A549 (cell line): ENCODE measurements around the gene PLEKHA3. TPM values are rescaled to one million over a fixed set of nuclear protein-coding genes. Genes with fewer than 3 reads are reported as not detected.
A peak's percentile ranks its signal among the peaks of the same experiment; 100 is the strongest.

ENCODE experiments used
- ATAC-seq, 2 experiments: fragments of 200-7000 bp in 1 of 2; fragments of >200 bp in 1 of 2; cut with Nextera tagmentation in 1 of 2; cut with Tn5 transposase in 1 of 2; 3 replicates each; pipeline versions ENCODE4 v1.8.0 to v1.9.1; 2018 to 2020; ENCODE audit warnings: mild to moderate bottlenecking in 1 of 2, moderate library complexity in 1 of 2
- CTCF ChIA-PET: fragments of 300-600 bp; sonication (Branson Sonifier 250); formaldehyde crosslinking; extraction: SDS; loops from one replicate; lab custom pipeline; 2021; ENCODE audit warnings: antibody characterized with exemption, inconsistent platforms; lab: Yijun Ruan, JAX
- POLR2A ChIA-PET: fragments of 350-600 bp; formaldehyde crosslinking; extraction: SDS; loops from one replicate; lab custom pipeline; 2021; ENCODE audit warnings: antibody characterized with exemption, inconsistent platforms; lab: Yijun Ruan, JAX
- DNase-seq, 2 experiments: peaks; one replicate each; pipeline versions ENCODE4 v3.0.0 to v3.0.0-alpha.2; 2011 to 2016; ENCODE audit warnings: low read depth in 1 of 2, low spot score in 1 of 2
- FAIRE-seq: peaks from 2 replicates; lab custom pipeline; 2011; peaks lifted over from hg19 to GRCh38; lab: Jason Lieb, UNC
- H3K27ac ChIP-seq, 2 experiments: fragments of >200 bp; sonication (Bioruptor Twin); formaldehyde crosslinking; 3 replicates each; pipeline ENCODE4 v1.5.1; 2016 to 2017
- H3K4me1 ChIP-seq: fragments of >200 bp; sonication (Bioruptor Twin); formaldehyde crosslinking; 3 replicates; pipeline ENCODE4 v1.6.1; 2016
- H3K4me2 ChIP-seq: fragments of >200 bp; sonication (Bioruptor Twin); formaldehyde crosslinking; 3 replicates; pipeline ENCODE4 v1.6.1; 2016
- H3K4me3 ChIP-seq: fragments of >200 bp; sonication (Bioruptor Twin); formaldehyde crosslinking; 3 replicates; pipeline ENCODE4 v1.5.1; 2016
- H3K9me3 ChIP-seq: fragments of >200 bp; sonication (Bioruptor Twin); formaldehyde crosslinking; 3 replicates; pipeline ENCODE4 v1.6.1; 2016
- CBX2 ChIP-seq: fragments of 200-600 bp; sonication (generic); IDR thresholded peaks from 2 replicates; pipeline ENCODE4 v1.6.1; 2016; ENCODE audit warnings: low read depth, mild to moderate bottlenecking, borderline replicate concordance
- CTCF ChIP-seq: fragments of >200 bp; sonication (Bioruptor Twin); formaldehyde crosslinking; IDR thresholded peaks from 3 replicates; pipeline ENCODE4 v1.5.1; 2016
- E2F6 ChIP-seq: IDR thresholded peaks from 2 replicates; pipeline ENCODE4 v1.6.1; 2012; ENCODE audit warnings: low read depth, borderline replicate concordance
- FOSB ChIP-seq: fragments of 250-450 bp; sonication (Bioruptor Pico); IDR thresholded peaks from 2 replicates; pipeline ENCODE4 v1.5.0; 2020; ENCODE audit warnings: mild to moderate bottlenecking, moderate library complexity
- FOSL2 ChIP-seq, 2 experiments: fragments of 450-650 bp in 1 of 2; fragments of >200 bp in 1 of 2; sonication (Bioruptor Twin) in 1 of 2; formaldehyde crosslinking; IDR thresholded peaks; 2 replicates each; pipeline versions ENCODE4 v1.5.0 to v1.6.1; 2016 to 2020; ENCODE audit warnings: mild to moderate bottlenecking in 1 of 2, moderate library complexity in 1 of 2
- HDAC2 ChIP-seq: fragments of 200-600 bp; sonication (generic); IDR thresholded peaks from 2 replicates; pipeline ENCODE4 v1.6.1; 2016
- HEYL ChIP-seq: fragments of 250-450 bp; sonication (Bioruptor Pico); IDR thresholded peaks from 2 replicates; pipeline ENCODE4 v1.8.0; 2021; ENCODE audit warnings: mild to moderate bottlenecking, moderate library complexity
- HOXA7 ChIP-seq: fragments of 250-450 bp; sonication (Bioruptor Pico); IDR thresholded peaks from 2 replicates; pipeline ENCODE4 v1.5.0; 2020; ENCODE audit warnings: mild to moderate bottlenecking, moderate library complexity
- HOXB5 ChIP-seq: fragments of 250-450 bp; sonication (Bioruptor Pico); IDR thresholded peaks from 2 replicates; pipeline ENCODE4 v1.5.0; 2020; ENCODE audit warnings: mild to moderate bottlenecking, moderate library complexity
- JUNB ChIP-seq: fragments of >200 bp; sonication (Bioruptor Twin); formaldehyde crosslinking; IDR thresholded peaks from 2 replicates; pipeline ENCODE4 v1.6.1; 2016
- KDM1A ChIP-seq: fragments of 200-600 bp; sonication (generic); IDR thresholded peaks from 2 replicates; pipeline ENCODE4 v1.6.1; 2016; ENCODE audit warnings: low read depth, mild to moderate bottlenecking
- MAZ ChIP-seq: fragments of 150-350 bp; IDR thresholded peaks from 2 replicates; pipeline ENCODE4 v1.6.1; 2014; ENCODE audit warnings: antibody characterized with exemption, low read depth, low read length, borderline replicate concordance
- NR3C1 ChIP-seq: fragments of >200 bp; sonication (Bioruptor Twin); formaldehyde crosslinking; IDR thresholded peaks from 3 replicates; pipeline ENCODE4 v1.6.1; 2017
- PHF8 ChIP-seq: fragments of 200-600 bp; sonication (generic); IDR thresholded peaks from 2 replicates; pipeline ENCODE4 v1.6.1; 2016; ENCODE audit warnings: low read depth, mild to moderate bottlenecking, antibody characterized with exemption, moderate library complexity, borderline replicate concordance
- RARB ChIP-seq: fragments of 250-450 bp; sonication (Bioruptor Pico); IDR thresholded peaks from 2 replicates; pipeline ENCODE4 v1.8.0; 2021; ENCODE audit warnings: mild to moderate bottlenecking, moderate library complexity
- RFX5 ChIP-seq: fragments of 450-650 bp; IDR thresholded peaks from 2 replicates; pipeline ENCODE4 v1.7.1; 2014; ENCODE audit warnings: antibody characterized with exemption, mild to moderate bottlenecking, moderate library complexity
- TFCP2L1 ChIP-seq: fragments of 250-450 bp; sonication (Bioruptor Pico); IDR thresholded peaks from 2 replicates; pipeline ENCODE4 v1.5.0; 2021; ENCODE audit warnings: mild to moderate bottlenecking
- TP53 ChIP-seq: fragments of 250-450 bp; sonication (Bioruptor Pico); IDR thresholded peaks from 2 replicates; pipeline ENCODE4 v1.5.0; 2021; ENCODE audit warnings: mild to moderate bottlenecking, moderate library complexity
- USF2 ChIP-seq: fragments of 450-650 bp; IDR thresholded peaks from 2 replicates; pipeline ENCODE4 v1.6.1; 2014; ENCODE audit warnings: antibody characterized with exemption
- WGBS: methylation state at CpG from one replicate; pipeline ENCODE4 v1.1.6; 2017; ENCODE audit errors: missing lambda C conversion rate; 5-methylcytosine and 5-hydroxymethylcytosine counted together
- polyA plus RNA-seq, 4 experiments: library from polyadenylated mRNA; depleted of rRNA in 3 of 4; stranded (reverse); fragments of >200 nt; fragmentation: RNase III in 1 of 4; extraction: RNeasy Plus Mini Kit Qiagen cat#74134 plus additional on column Dnase treatment in 1 of 4; gene quantifications; 2 replicates in 3 of 4; 3 replicates in 1 of 4; pipeline ENCODE4 v1.2.3, GENCODE V29; 2011 to 2017

The PLEKHA3 gene
- polyA plus RNA-seq, 2 of the 4 experiments (the other 2 are of a cell fraction), result 9.6 to 47.4 TPM

- ChIA-PET POLR2A (no interaction called here), CTCF (no interaction called here)
- no peak for TF ChIP-seq RARB (CRISPR knock-in tag)
- TF ChIP-seq HOXB5, result no peak
- TF ChIP-seq USF2, result no peak
- TF ChIP-seq NR3C1, result no peak
- no peak for TF ChIP-seq JUNB
- TF ChIP-seq HDAC2, result no peak
- no peak for TF ChIP-seq E2F6
- no peak for TF ChIP-seq FOSB (CRISPR knock-in tag)
- TF ChIP-seq MAZ, result no peak
- TF ChIP-seq HOXA7 (CRISPR knock-in tag), result no peak
- Histone ChIP-seq H3K9me3 (no peaks in the 10 kb centered on the region), H3K4me1 (no peaks in the 10 kb centered on the region), H3K4me3 (no peak overlapping the region), H3K4me2 (no peak overlapping the region), H3K27ac (no peak overlapping the region)
- no peak for DNase-seq
- WGBS, result 97% methylated on average over 2 of the region's 2 CpGs
- no peak for FAIRE-seq
- ATAC-seq, result no peak
Measured at GRCh38 chr2:178508646-178509045, 28.4 kb downstream of the PLEKHA3 start.

- H3K4me1 ChIP-seq, result no peaks in the 10 kb centered on the region
- ATAC-seq (no peak), FAIRE-seq (no peak), DNase-seq (no peak)
- no peaks in the 10 kb centered on the region for H3K9me3 ChIP-seq
- no peak overlapping the region for H3K4me3 ChIP-seq
- no peak overlapping the region for H3K4me2 ChIP-seq
- ChIA-PET POLR2A (no interaction called here), CTCF (interaction anchor here (0.6 to 0.7 kb wide), 2 partner anchors 55 to 798 kb away, joined by 3 read pairs; no protein-coding TSS in a partner anchor)
- TF ChIP-seq FOSL2 (IDR thresholded peaks at IDR 0.05) (no peak), FOSL2 (CRISPR knock-in tag; IDR thresholded peaks at IDR 0.05) (no peak), CTCF (no peak)
- no peak overlapping the region for H3K27ac ChIP-seq
- WGBS, result 92% methylated on average over 6 of the region's 6 CpGs
Measured at GRCh38 chr2:178510384-178510783, 30.1 kb downstream of the PLEKHA3 start.

GRCh38 chr2:178512484-178512883 lies 32.2 kb downstream of the PLEKHA3 start:
- DNase-seq (no peak), FAIRE-seq (no peak), ATAC-seq (no peak)
- Histone ChIP-seq H3K4me1 (no peaks in the 10 kb centered on the region), H3K4me2 (no peak overlapping the region), H3K27ac (no peak overlapping the region), H3K9me3 (no peaks in the 10 kb centered on the region), H3K4me3 (no peak overlapping the region)
- TF ChIP-seq HEYL (CRISPR knock-in tag) (no peak), CBX2 (no peak), TFCP2L1 (no peak), E2F6 (no peak), FOSL2 (IDR thresholded peaks at IDR 0.05) (no peak), FOSL2 (CRISPR knock-in tag; IDR thresholded peaks at IDR 0.05) (peak; percentile 9; the same call in 1 of the 2 replicates), TP53 (CRISPR knock-in tag) (no peak)
- ChIA-PET CTCF (interaction anchor here (3.1 kb wide), 1 partner anchor 10 kb away, joined by 8 read pairs; no protein-coding TSS in a partner anchor), POLR2A (no interaction called here)
- whole genome bisulfite sequencing, result 87% methylated on average over 2 of the region's 2 CpGs

GRCh38 chr2:178513876-178514275 lies 33.6 kb downstream of the PLEKHA3 start:
- Histone ChIP-seq H3K9me3 (no peaks in the 10 kb centered on the region), H3K4me1 (no peaks in the 10 kb centered on the region), H3K4me3 (no peak overlapping the region), H3K4me2 (no peak overlapping the region), H3K27ac (no peak overlapping the region)
- POLR2A ChIA-PET, result no interaction called here
- TF ChIP-seq RFX5, result peak; percentile 91
- TF ChIP-seq KDM1A, result no peak
- TF ChIP-seq PHF8, result no peak
- CTCF ChIA-PET, result interaction anchor here (3.1 kb wide), 1 partner anchor 9 kb away, joined by 8 read pairs; no protein-coding TSS in a partner anchor
- no peak for ATAC-seq
- WGBS, result 94% methylated on average over 4 of the region's 4 CpGs
- no peak for DNase-seq
- no peak for FAIRE-seq
